Fibroblast of skin of scalp (primary cell): Measurements from ENCODE around the gene FBXW2.

ENCODE experiments used
- DNase-seq: peaks from one replicate; pipeline ENCODE4 v3.0.0-alpha.2; 2013

Gene FBXW2

GRCh38 chr9:120713257-120714087 lies 79.7 kb downstream of the FBXW2 start:
- no peak for DNase-seq

- no peak for DNase-seq
Observed at GRCh38 chr9:120712539-120713031, 80.6 kb downstream of the FBXW2 start.

- peak; percentile 13 for DNase-seq
Observed at GRCh38 chr9:120711841-120712538, 81.2 kb downstream of the FBXW2 start.

GRCh38 chr9:120711354-120711753 lies 81.9 kb downstream of the FBXW2 start:
- no peak for DNase-seq

- no peak for DNase-seq
Observed at GRCh38 chr9:120710110-120710981, 82.9 kb downstream of the FBXW2 start.

- no peak for DNase-seq
Observed at GRCh38 chr9:120708526-120709224, 84.5 kb downstream of the FBXW2 start.

GRCh38 chr9:120707170-120707569 lies 86.0 kb downstream of the FBXW2 start:
- DNase-seq, result no peak
